Activated T-cell treated with anti-CD3 and anti-CD28 coated beads for 24 hours (primary cell): ENCODE results near the gene DCAF5.
A peak's percentile ranks its signal among the peaks of the same experiment; 100 is the strongest.
"Not testable (repeated sequence)": the region's sequence is repeated elsewhere in the genome, so short reads cannot be mapped to it uniquely, and the experiment has no call there.

ENCODE experiments used
- DNase-seq: peaks from one replicate; pipeline ENCODE4 v3.0.0-alpha.2; 2020; ENCODE audit warnings: low read depth

The DCAF5 gene

GRCh38 chr14:69152902-69153151 is at the start of gene DCAF5:
DCAF5 (minus strand) TSS chr14:69153119; CDS start chr14:69152978, 141 bp downstream.
- DNase-seq, result peak; percentile 86

GRCh38 chr14:69199786-69200185 is 46.9 kb upstream of the DCAF5 start:
- no peak for DNase-seq

DNA sequence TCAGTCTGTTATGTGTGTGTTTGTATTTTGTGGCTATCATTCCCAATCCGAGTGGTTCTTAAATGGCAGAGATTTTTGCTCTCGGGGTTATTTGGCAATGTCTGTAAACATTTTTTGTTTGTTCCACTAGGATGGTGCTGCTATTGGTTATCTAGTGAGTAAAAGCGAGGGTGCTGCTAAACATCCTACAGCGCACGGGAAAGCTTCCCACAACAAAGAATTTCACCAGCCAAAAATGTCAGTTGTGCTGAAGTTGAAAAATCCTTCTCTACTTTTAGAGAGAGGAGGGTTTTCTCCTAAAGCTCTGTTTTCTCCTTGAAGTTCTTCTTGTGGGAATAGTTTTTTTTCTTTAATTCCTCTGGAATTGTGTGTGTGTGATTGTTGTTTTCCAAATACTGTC is 40.8 kb upstream of the DCAF5 start:
- no peak for DNase-seq

- DNase-seq, result peak; percentile 73
These were observed 38.6 kb upstream of the DCAF5 start, which contains the start of gene EXD2 for GRCh38 chr14:69191340-69192111. EXD2 (plus strand) TSS chr14:69191498; CDS start chr14:69209471, 17,973 bp downstream.

GRCh38 chr14:69190191-69190590 is 37.3 kb upstream of the DCAF5 start:
- no peak for DNase-seq

- no peak for DNase-seq
These were observed 30.8 kb upstream of the DCAF5 start for GRCh38 chr14:69183735-69184134.

DNA sequence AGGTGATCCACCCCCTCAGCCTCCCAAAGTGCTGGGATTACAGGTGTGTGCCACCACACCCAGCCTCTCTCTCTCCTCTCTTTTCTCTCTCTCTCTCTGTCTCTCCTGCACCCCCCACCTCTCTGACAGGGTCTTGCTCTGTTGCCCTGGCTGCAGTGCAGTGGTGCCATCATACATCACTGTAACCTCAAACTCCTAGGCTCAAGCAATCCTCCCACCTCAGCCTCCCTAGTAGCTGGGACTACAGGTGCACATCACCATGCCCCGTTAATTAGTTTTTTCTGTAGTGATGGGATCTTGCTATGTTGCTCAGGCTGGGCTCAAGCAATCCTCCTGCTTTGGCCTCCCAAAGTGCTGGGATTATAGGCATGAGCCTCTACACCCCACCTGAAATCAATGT is 29.7 kb upstream of the DCAF5 start:
- not testable (repeated sequence) for DNase-seq

- no peak for DNase-seq
These were observed 28.6 kb upstream of the DCAF5 start for GRCh38 chr14:69181491-69181890.

- DNase-seq, result no peak
These were observed 22.2 kb upstream of the DCAF5 start for GRCh38 chr14:69175130-69175529.

GRCh38 chr14:69171569-69171968 is 18.6 kb upstream of the DCAF5 start:
- DNase-seq, result no peak

GRCh38 chr14:69170839-69171238 is 17.9 kb upstream of the DCAF5 start:
- no peak for DNase-seq

GRCh38 chr14:69165787-69166186 is 12.9 kb upstream of the DCAF5 start:
- DNase-seq, result not testable (repeated sequence)

DNA sequence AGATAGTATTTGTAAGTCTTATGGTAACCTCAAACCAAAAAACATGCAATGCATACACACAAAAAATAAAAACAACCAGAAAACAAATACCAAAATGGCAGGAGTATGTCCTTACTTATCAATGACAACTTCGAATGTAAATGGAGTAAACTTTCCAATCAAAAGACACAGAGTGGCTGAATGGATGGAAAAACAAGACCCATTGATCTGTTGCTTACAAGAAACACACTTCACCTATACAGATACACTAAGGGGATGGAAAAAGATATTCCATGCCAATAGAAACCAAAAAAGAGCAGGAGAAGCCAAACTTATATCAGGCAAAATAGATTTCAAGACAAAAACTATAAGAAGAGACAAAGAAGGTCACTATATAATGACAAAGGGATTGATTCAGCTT is 8.7 kb upstream of the DCAF5 start:
- no peak for DNase-seq

DNA sequence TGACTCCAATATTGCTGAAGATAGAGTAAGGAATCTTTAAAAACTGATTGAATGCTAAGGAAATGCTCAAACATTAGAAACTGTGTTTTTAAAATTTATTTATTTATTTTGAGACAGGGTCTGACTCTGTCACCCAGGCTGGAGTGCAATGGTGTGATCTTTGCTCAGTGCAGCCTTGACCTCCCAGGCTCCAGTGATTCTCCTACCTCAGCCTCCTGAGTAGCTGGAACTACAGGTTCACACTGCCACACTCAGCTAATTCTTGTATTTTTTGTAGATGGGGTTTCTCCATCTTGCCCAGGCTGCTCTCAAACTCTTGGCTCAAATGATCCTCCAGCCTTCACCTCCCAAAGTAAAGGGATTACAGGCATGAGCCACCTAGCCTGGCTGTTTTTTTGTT is 3.3 kb upstream of the DCAF5 start:
- no peak for DNase-seq

- DNase-seq, result no peak
These were observed 1.9 kb upstream of the DCAF5 start for GRCh38 chr14:69154779-69155178.

DNA sequence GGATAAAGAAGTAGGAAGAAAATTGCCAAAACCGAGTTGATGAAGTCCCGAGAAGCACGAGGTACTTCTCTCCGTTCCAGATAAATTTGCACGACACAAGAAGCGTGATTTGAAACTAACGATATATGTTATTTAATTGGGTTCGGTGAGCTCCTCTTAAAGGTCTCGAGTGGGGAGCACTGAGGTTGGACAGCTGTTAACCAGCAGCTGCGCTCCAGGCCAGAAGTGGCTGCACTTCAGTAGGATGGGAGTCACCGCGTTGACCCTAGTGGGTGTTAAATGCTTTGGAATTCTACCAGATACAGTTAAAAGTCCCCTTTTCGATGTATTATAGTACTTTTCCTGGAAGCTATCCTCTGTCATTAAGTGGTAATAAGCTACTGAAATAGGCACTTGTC is 953 bp upstream of the DCAF5 start:
- DNase-seq, result no peak

DNA sequence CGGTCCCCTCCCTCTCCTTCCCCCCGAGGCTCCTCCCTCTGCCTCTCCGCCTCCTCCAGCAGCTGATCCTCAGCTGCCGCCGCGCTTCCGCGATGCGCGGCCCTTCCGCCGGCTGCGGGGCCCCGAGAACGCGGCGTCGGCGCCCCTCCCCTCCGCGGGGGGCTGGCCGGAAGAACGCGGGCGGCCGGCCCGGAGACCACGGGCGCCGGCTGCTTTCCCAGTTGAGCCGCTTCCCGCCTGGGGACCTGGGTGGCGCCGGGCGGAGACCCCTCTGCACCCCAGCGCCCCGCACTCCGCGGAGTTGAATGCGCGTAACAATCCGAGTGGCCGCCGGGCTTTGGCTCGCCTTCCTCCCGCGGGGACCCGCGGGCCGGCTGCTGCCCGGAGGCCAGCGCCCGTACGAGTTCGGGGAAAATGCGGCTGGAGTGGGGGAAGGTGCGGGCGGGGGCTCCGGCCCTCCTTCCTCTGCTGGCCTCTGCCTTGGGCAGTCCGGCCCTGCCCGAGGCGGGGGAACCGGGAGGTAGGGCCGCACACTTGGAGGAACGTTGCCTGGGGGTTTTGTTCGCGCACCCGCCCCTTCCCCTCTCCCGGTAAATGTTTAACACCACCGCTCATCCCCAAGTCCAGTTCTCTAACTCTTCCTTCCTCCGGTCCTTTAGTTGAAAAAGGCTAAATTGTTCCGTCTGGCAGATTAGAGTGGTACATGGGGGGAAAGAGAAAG is 393 bp upstream of the DCAF5 start:
- DNase-seq, result no peak

GRCh38 chr14:69152181-69152901 is 578 bp downstream of the DCAF5 start:
- no peak for DNase-seq

DNA sequence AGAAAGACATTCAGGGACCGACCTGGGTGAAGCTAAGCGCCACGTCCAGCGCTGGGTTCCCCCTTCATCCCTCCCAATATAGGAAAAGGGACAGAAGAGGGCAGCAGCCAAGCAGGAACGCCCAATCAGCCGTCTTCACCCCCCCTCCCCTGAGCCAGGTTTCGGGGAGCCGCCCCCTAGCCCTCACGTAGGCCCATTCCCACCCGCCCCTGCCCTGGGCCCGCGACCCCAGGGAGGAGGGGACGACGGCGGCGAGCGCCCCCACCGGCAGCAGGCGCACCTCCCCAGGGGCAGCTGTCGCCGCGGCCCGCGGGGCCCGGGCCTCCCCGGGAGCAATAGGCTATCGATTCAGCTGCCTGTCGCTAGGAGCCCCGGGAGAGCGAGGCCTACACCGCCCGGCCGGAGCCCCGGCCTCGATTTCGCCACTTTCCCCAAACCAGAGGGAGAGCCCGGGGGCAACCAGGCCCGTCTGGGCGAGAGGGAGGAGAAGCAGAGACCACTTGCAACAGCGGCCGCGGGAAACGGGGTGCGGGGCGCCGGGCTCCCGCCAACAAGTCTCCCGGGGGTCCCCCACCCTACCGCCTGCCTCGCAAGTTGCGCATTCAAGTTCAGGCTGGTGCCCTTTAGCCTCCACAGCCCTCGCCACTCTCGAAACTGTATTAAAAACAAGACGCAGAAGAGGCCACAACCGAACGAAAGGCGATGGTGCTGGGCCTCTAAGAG is 1.3 kb downstream of the DCAF5 start:
- DNase-seq, result peak; percentile 73

- no peak for DNase-seq
These were observed 3.3 kb downstream of the DCAF5 start for GRCh38 chr14:69149461-69150244.

DNA sequence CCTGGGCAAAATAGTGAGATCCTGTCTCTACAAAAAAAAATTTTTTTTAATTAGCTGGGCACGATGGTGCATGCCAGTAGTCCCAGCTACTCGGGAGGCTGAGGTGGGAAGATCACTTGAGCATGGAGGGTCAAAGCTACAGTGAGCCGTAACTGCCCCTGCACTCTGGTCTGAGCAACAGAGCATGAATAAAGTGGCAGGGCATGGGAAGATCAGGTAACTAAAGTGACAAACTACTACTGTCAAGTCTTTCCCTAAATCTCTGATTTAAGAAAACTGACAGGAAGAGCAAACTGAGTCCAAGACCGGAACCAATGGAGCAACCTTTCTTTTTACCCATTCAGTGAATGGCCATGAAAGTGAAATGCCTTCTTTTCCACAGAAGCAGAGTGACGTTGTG is 10.8 kb downstream of the DCAF5 start:
- DNase-seq, result no peak

- DNase-seq, result no peak
These were observed 11.4 kb downstream of the DCAF5 start for GRCh38 chr14:69141550-69141949.
